GM19035 (cell line): ENCODE data around the gene NTS.

Experiments used
- ATAC-seq: cut with Tn5 transposase; IDR thresholded peaks from one replicate; pipeline ENCODE4 v1.9.1; 2021; ENCODE audit not compliant: unreplicated experiment

The NTS gene

DNA sequence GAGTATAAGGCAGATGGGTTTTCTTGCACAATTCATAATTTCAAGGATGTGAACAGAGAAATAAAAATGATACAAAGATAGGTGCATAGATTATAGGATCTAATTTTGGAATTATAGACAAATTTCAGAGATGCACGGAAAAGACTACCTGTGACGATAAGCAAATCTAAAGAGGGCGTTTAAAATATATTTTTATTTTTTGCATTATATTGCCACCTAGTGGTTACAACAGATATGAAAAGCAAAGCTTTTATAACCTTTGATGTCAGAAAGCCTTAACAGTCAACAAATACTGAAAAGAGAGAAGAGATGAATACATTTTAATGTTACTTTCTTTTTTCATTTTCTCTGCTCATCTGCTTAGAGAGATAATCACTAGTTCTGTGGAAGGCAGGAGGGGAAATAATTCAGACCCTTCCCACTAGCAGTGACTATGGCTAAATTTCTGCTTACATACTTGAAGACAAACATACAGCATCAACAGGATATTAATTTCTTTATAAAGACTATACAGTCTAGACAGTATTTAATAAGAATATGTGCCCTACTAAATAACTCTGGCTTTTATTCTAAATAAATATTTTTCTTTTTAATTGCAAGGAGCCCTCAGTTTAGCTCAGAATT lies 46.3 kb downstream of the NTS start:
- peak; percentile 67 for ATAC-seq

GRCh38 chr12:85923767-85924331 lies 49.8 kb downstream of the NTS start:
- ATAC-seq = no peak

DNA sequence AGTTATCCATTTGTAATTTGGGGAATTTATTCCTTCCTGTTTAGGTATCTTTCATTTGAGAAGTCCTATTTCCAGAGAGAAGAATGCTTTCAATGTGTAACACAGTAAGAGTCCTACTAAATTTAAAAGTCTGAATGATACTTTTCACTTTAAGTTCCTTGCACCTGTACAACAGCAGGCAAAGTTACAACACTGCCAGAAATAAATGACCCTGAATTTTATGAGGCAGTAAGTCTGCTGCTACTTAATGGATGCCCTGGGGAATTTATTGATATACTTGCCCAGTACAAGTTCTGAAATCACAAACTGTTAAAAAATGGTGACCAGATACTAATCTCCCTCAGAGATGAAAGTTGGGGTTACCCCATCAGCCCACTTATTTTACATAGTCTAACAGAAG lies 53.1 kb downstream of the NTS start:
- no peak for ATAC-seq
